HepG2 (cell line): ENCODE measurements around the gene HES1. TPM values are rescaled to one million over a fixed set of nuclear protein-coding genes. Genes with fewer than 3 reads are reported as not detected.

Experiments used
- ASH2L ChIP-seq: fragments of 300-600, 200-600 bp; sonication (generic); IDR thresholded peaks from 2 replicates; pipeline ENCODE4 v1.7.0; 2017; ENCODE audit warnings: low read depth, mild to moderate bottlenecking, moderate library complexity, mixed read lengths, low read length; ENCODE audit not compliant: insufficient read length
- CENPBD1 ChIP-seq: sonication (generic); formaldehyde crosslinking; IDR thresholded peaks from 2 replicates; pipeline ENCODE4 v1.8.0; 2022; ENCODE audit warnings: missing genetic modification reagents, low read depth, mild to moderate bottlenecking, borderline replicate concordance
- CREB3 ChIP-seq: sonication (generic); formaldehyde crosslinking; IDR thresholded peaks from 2 replicates; pipeline ENCODE4 v1.5.0; 2020; ENCODE audit warnings: missing genetic modification reagents
- POGZ ChIP-seq: sonication (generic); formaldehyde crosslinking; IDR thresholded peaks from 2 replicates; pipeline ENCODE4 v1.4.0; 2020; ENCODE audit warnings: mild to moderate bottlenecking, missing genetic modification reagents
- PTBP1 ChIP-seq: fragments of 200-400 bp; formaldehyde crosslinking; IDR thresholded peaks from 2 replicates; pipeline ENCODE4 v1.6.1; 2018; ENCODE audit warnings: low read length, low read depth; ENCODE audit not compliant: poor library complexity, severe bottlenecking
- RORA ChIP-seq: sonication (generic); formaldehyde crosslinking; IDR thresholded peaks from 2 replicates; pipeline ENCODE4 v1.5.0; 2020; ENCODE audit warnings: mild to moderate bottlenecking, missing genetic modification reagents, moderate library complexity
- ZNF34 ChIP-seq: sonication (generic); formaldehyde crosslinking; IDR thresholded peaks from 2 replicates; pipeline ENCODE4 v1.4.0; 2020; ENCODE audit warnings: mild to moderate bottlenecking, missing genetic modification reagents, borderline replicate concordance
- ZNF468 ChIP-seq: sonication (generic); formaldehyde crosslinking; IDR thresholded peaks from 2 replicates; pipeline ENCODE4 v1.8.0; 2022; ENCODE audit warnings: mild to moderate bottlenecking, moderate library complexity, missing genetic modification reagents
- ZNF512B ChIP-seq: sonication (generic); formaldehyde crosslinking; IDR thresholded peaks from 2 replicates; pipeline ENCODE4 v1.5.1; 2020; ENCODE audit warnings: missing genetic modification reagents, mild to moderate bottlenecking, borderline replicate concordance
- ZNF660 ChIP-seq: sonication (generic); formaldehyde crosslinking; IDR thresholded peaks from 2 replicates; pipeline ENCODE4 v1.5.1; 2020; ENCODE audit warnings: mild to moderate bottlenecking, low read depth, missing genetic modification reagents, borderline replicate concordance
- ZNF678 ChIP-seq: sonication (generic); formaldehyde crosslinking; IDR thresholded peaks from 2 replicates; pipeline ENCODE4 v1.4.0; 2020; ENCODE audit warnings: mild to moderate bottlenecking, missing genetic modification reagents
- ZNF800 ChIP-seq: sonication (generic); formaldehyde crosslinking; IDR thresholded peaks from 2 replicates; pipeline ENCODE4 v1.4.0; 2020; ENCODE audit warnings: missing genetic modification reagents
- polyA plus RNA-seq, 8 experiments: library from polyadenylated mRNA; depleted of rRNA in 3 of 8; stranded (reverse) in 7 of 8; unstranded in 1 of 8; fragments of >200 nt; fragmentation: Illumina TruSeq in 4 of 8; extraction: Trizol in 4 of 8; gene quantifications; 2 replicates each; pipeline versions ENCODE4 v1.2.1 to v1.2.3, GENCODE V29; 2011 to 2016; ENCODE audit warnings: low read depth in 4 of 8, missing spikeins in 1 of 8, mixed read lengths in 1 of 8; ENCODE audit not compliant: insufficient read depth in 1 of 8
- total RNA-seq, 5 experiments: library from RNA; depleted of rRNA; stranded (reverse); fragments of >200 nt; fragmentation: Illumina TruSeq; extraction: Trizol; gene quantifications; 2 replicates each; pipeline ENCODE4 v1.2.3, GENCODE V29; 2016; ENCODE audit warnings: low read depth in 1 of 5
- TF ChIP-seq, protein P1 (sequence below): sonication (generic); formaldehyde crosslinking; IDR thresholded peaks from 2 replicates; pipeline ENCODE4 v1.5.0; 2020; ENCODE audit warnings: mild to moderate bottlenecking, missing genetic modification reagents
- TF ChIP-seq, protein P2 (sequence below): sonication (generic); formaldehyde crosslinking; IDR thresholded peaks from 2 replicates; pipeline ENCODE4 v1.5.1; 2020; ENCODE audit warnings: mild to moderate bottlenecking, moderate library complexity, missing genetic modification reagents
- TF ChIP-seq, protein P3 (sequence below): sonication (generic); formaldehyde crosslinking; IDR thresholded peaks from 2 replicates; pipeline ENCODE4 v1.4.0; 2020; ENCODE audit warnings: mild to moderate bottlenecking, missing genetic modification reagents

HES1 gene
- total and polyA plus RNA-seq, 2 of the 13 experiments (the other 11 are each of a cell fraction or from before 2014, with no cell fraction given): 15.4 to 19.8 TPM

GRCh38 chr3:194141415-194142155 lies 5.6 kb downstream of the HES1 start (continued):
- TF ChIP-seq ZNF800: no peak
- no peak for TF ChIP-seq RORA (CRISPR knock-in tag)
- TF ChIP-seq CREB3 (CRISPR knock-in tag): no peak
- peak; percentile 24; the same call in 1 of the 2 replicates for TF ChIP-seq POGZ (CRISPR knock-in tag)
- TF ChIP-seq ZNF512B (CRISPR knock-in tag): no peak
- TF ChIP-seq ZNF34: no peak
- TF ChIP-seq, protein P1, sequence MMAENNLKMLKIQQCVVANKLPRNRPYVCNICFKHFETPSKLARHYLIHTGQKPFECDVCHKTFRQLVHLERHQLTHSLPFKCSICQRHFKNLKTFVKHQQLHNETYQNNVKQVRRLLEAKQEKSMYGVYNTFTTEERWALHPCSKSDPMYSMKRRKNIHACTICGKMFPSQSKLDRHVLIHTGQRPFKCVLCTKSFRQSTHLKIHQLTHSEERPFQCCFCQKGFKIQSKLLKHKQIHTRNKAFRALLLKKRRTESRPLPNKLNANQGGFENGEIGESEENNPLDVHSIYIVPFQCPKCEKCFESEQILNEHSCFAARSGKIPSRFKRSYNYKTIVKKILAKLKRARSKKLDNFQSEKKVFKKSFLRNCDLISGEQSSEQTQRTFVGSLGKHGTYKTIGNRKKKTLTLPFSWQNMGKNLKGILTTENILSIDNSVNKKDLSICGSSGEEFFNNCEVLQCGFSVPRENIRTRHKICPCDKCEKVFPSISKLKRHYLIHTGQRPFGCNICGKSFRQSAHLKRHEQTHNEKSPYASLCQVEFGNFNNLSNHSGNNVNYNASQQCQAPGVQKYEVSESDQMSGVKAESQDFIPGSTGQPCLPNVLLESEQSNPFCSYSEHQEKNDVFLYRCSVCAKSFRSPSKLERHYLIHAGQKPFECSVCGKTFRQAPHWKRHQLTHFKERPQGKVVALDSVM (CRISPR knock-in tag): no peak; the same call in 1 of the 2 replicates
- TF ChIP-seq, protein P2, sequence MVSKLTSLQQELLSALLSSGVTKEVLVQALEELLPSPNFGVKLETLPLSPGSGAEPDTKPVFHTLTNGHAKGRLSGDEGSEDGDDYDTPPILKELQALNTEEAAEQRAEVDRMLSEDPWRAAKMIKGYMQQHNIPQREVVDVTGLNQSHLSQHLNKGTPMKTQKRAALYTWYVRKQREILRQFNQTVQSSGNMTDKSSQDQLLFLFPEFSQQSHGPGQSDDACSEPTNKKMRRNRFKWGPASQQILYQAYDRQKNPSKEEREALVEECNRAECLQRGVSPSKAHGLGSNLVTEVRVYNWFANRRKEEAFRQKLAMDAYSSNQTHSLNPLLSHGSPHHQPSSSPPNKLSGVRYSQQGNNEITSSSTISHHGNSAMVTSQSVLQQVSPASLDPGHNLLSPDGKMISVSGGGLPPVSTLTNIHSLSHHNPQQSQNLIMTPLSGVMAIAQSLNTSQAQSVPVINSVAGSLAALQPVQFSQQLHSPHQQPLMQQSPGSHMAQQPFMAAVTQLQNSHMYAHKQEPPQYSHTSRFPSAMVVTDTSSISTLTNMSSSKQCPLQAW (CRISPR knock-in tag): peak; percentile 74; the same call in 1 of the 2 replicates
- TF ChIP-seq ASH2L: no peak
- TF ChIP-seq PTBP1: no peak
- no peak for TF ChIP-seq ZNF468 (CRISPR knock-in tag)
- TF ChIP-seq ZNF678: no peak; the same call in 1 of the 2 replicates
- TF ChIP-seq, protein P3, sequence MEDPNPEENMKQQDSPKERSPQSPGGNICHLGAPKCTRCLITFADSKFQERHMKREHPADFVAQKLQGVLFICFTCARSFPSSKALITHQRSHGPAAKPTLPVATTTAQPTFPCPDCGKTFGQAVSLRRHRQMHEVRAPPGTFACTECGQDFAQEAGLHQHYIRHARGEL: no peak
- TF ChIP-seq ZNF660 (CRISPR knock-in tag): no peak
- no peak for TF ChIP-seq CENPBD1 (CRISPR knock-in tag)
